GM23248 (cell line): ENCODE results near the gene KRT6B. TPM values are rescaled to one million over a fixed set of nuclear protein-coding genes. Genes with fewer than 3 reads are reported as not detected.
"Not testable (repeated sequence)": the region's sequence is repeated elsewhere in the genome, so short reads cannot be mapped to it uniquely, and the experiment has no call there.

Experiments
- DNase-seq: peaks from one replicate; pipeline ENCODE4 v3.0.0-alpha.2; 2015
- H2AFZ ChIP-seq: fragments of 200-600 bp; sonication (generic); 2 replicates; pipeline ENCODE4 v1.6.1; 2016; ENCODE audit warnings: antibody characterized with exemption
- H3F3A ChIP-seq: fragments of 200-600 bp; sonication (generic); 2 replicates; pipeline ENCODE4 v1.6.1; 2016; ENCODE audit warnings: mild to moderate bottlenecking, antibody characterized with exemption, mixed run types; ENCODE audit not compliant: insufficient read depth
- H3K27ac ChIP-seq: fragments of 200-600 bp; sonication (generic); 2 replicates; pipeline ENCODE4 v1.5.1; 2016; ENCODE audit warnings: mild to moderate bottlenecking
- H3K27me3 ChIP-seq: fragments of 200-600 bp; sonication (generic); replicated peaks from 2 replicates; pipeline ENCODE4 v1.6.1; 2016; ENCODE audit warnings: mild to moderate bottlenecking; ENCODE audit not compliant: insufficient read depth
- H3K36me3 ChIP-seq: fragments of 200-600 bp; sonication (generic); 2 replicates; pipeline ENCODE4 v1.6.1; 2016; ENCODE audit warnings: low read depth, mild to moderate bottlenecking
- H3K4me1 ChIP-seq: fragments of 200-600 bp; sonication (generic); 2 replicates; pipeline ENCODE4 v1.6.1; 2016; ENCODE audit warnings: mild to moderate bottlenecking; ENCODE audit not compliant: insufficient read depth
- H3K4me2 ChIP-seq: fragments of 200-600 bp; sonication (generic); one replicate; pipeline ENCODE4 v1.6.1; 2016; ENCODE audit warnings: mild to moderate bottlenecking; ENCODE audit not compliant: unreplicated experiment
- H3K4me3 ChIP-seq: fragments of 200-600 bp; sonication (generic); 2 replicates; pipeline ENCODE4 v1.5.1; 2016; ENCODE audit warnings: mild to moderate bottlenecking
- H3K79me2 ChIP-seq: fragments of 200-600 bp; sonication (generic); 2 replicates; pipeline ENCODE4 v1.6.1; 2016; ENCODE audit warnings: mild to moderate bottlenecking; ENCODE audit not compliant: insufficient read depth
- H3K9ac ChIP-seq: fragments of 200-600 bp; sonication (generic); 2 replicates; pipeline ENCODE4 v1.6.1; 2016; ENCODE audit warnings: mild to moderate bottlenecking
- H3K9me2 ChIP-seq: fragments of 200-600 bp; sonication (generic); 2 replicates; pipeline ENCODE4 v1.6.1; 2016; ENCODE audit warnings: mixed run types, mild to moderate bottlenecking, moderate library complexity; ENCODE audit not compliant: insufficient read depth
- H3K9me3 ChIP-seq: fragments of 200-600 bp; sonication (generic); one replicate; pipeline ENCODE4 v1.6.1; 2017; ENCODE audit warnings: low read depth
- H4K20me1 ChIP-seq: fragments of 200-600 bp; sonication (generic); 2 replicates; pipeline ENCODE4 v1.6.0; 2016; ENCODE audit not compliant: insufficient read depth
- EZH2 ChIP-seq: fragments of 200-600 bp; sonication (generic); IDR thresholded peaks from 2 replicates; pipeline ENCODE4 v1.6.1; 2018; ENCODE audit warnings: antibody characterized with exemption, mild to moderate bottlenecking; ENCODE audit not compliant: insufficient read depth, poor library complexity, severe bottlenecking
- EZH2phosphoT487 ChIP-seq: fragments of 200-600 bp; sonication (generic); IDR thresholded peaks from 2 replicates; pipeline ENCODE4 v1.6.1; 2018; ENCODE audit warnings: antibody characterized with exemption, moderate library complexity, mild to moderate bottlenecking, low read depth; ENCODE audit not compliant: insufficient read depth
- WGBS, 2 experiments: methylation state at CpG; one replicate each; pipeline ENCODE4 v1.1.6; 2015 to 2017; ENCODE audit warnings: low lambda C conversion rate in 2 of 2, low coverage in 1 of 2; ENCODE audit errors: missing lambda C conversion rate in 2 of 2; 5-methylcytosine and 5-hydroxymethylcytosine counted together
- in situ Hi-C: fragments of 300-500 bp; cut with MboI; formaldehyde crosslinking; loops from 2 replicates; pipeline ENCODE4 v1.15.0; 2020
- polyA plus RNA-seq: library from polyadenylated mRNA; unstranded; fragments of >200 nt; fragmentation: Nextera tagmentation; extraction: Ambion mirVana; gene quantifications from 2 replicates; pipeline ENCODE4 v1.2.1, GENCODE V29; 2016
- total RNA-seq: library from RNA; depleted of rRNA; stranded (reverse); fragments of >200 nt; shearing (Covaris generic); gene quantifications from 2 replicates; pipeline ENCODE4 v1.2.3, GENCODE V29; 2014

Gene KRT6B
- total and polyA plus RNA-seq, 2 experiments from 2014 or later: not detected

- TF ChIP-seq EZH2: no peak
- no peak for TF ChIP-seq EZH2phosphoT487
- H3K9me3 ChIP-seq: peaks cover 4% of the 10 kb centered on the region
- no peak overlapping the region for H3K4me3 ChIP-seq
- no peak overlapping the region for H2AFZ ChIP-seq
- H4K20me1 ChIP-seq: no peaks in the 10 kb centered on the region
- no peaks in the 10 kb centered on the region for H3K9me2 ChIP-seq
- peaks cover 4% of the 10 kb centered on the region for H3K4me1 ChIP-seq
- no peak overlapping the region for H3K27ac ChIP-seq
- H3K9ac ChIP-seq: no peak overlapping the region
- H3K27me3 ChIP-seq: peaks cover 41% of the 10 kb centered on the region
- H3K79me2 ChIP-seq: no peaks in the 10 kb centered on the region
- no peaks in the 10 kb centered on the region for H3K36me3 ChIP-seq
- no peak overlapping the region for H3K4me2 ChIP-seq
- no peak for DNase-seq
- in situ Hi-C loops: no loop called here
- H3F3A ChIP-seq: peaks cover 3% of the 10 kb centered on the region; the same call in 1 of the 2 replicates
Observed at GRCh38 chr12:52488736-52489135, 36.8 kb upstream of the KRT6B start.

- H3K36me3 ChIP-seq, H3K9me3 ChIP-seq, H3F3A ChIP-seq, H3K9ac ChIP-seq, DNase-seq, H3K27ac ChIP-seq, H3K4me2 ChIP-seq, H3K9me2 ChIP-seq, H3K4me1 ChIP-seq, in situ Hi-C loops, H3K4me3 ChIP-seq, H4K20me1 ChIP-seq, H3K79me2 ChIP-seq, H2AFZ ChIP-seq: not testable (repeated sequence)
- WGBS, 2 experiments: 66 to 77% methylated on average over 8 to 14 of the region's 15 CpGs
- peaks cover 46% of the 10 kb centered on the region for H3K27me3 ChIP-seq
Observed at GRCh38 chr12:52487744-52488443, 35.9 kb upstream of the KRT6B start.

GRCh38 chr12:52487211-52487610 lies 35.3 kb upstream of the KRT6B start:
- no peak overlapping the region for H3K9ac ChIP-seq
- H4K20me1 ChIP-seq: no peaks in the 10 kb centered on the region
- TF ChIP-seq EZH2phosphoT487 (no peak), EZH2 (no peak)
- no peaks in the 10 kb centered on the region for H3F3A ChIP-seq
- H3K36me3 ChIP-seq: no peaks in the 10 kb centered on the region
- H3K4me2 ChIP-seq: no peak overlapping the region
- H3K9me2 ChIP-seq: no peaks in the 10 kb centered on the region
- H3K27me3 ChIP-seq: peaks cover 49% of the 10 kb centered on the region
- 38% methylated on average over 1 of the region's 1 CpG for WGBS, 2 experiments
- H2AFZ ChIP-seq: no peak overlapping the region
- no peaks in the 10 kb centered on the region for H3K4me1 ChIP-seq
- peaks cover 4% of the 10 kb centered on the region for H3K9me3 ChIP-seq
- DNase-seq: no peak
- H3K4me3 ChIP-seq: no peak overlapping the region
- no peak overlapping the region for H3K27ac ChIP-seq
- in situ Hi-C loops: no loop called here
- no peaks in the 10 kb centered on the region for H3K79me2 ChIP-seq

GRCh38 chr12:52486166-52487105 lies 34.5 kb upstream of the KRT6B start:
- Histone ChIP-seq H3K4me1 (no peaks in the 10 kb centered on the region), H3K9me2 (no peaks in the 10 kb centered on the region), H3K4me2 (no peak overlapping the region), H4K20me1 (no peaks in the 10 kb centered on the region), H3K9me3 (peaks cover 4% of the 10 kb centered on the region), H3K9ac (no peak overlapping the region), H3F3A (no peaks in the 10 kb centered on the region), H2AFZ (no peak overlapping the region), H3K36me3 (no peaks in the 10 kb centered on the region), H3K4me3 (no peak overlapping the region), H3K27me3 (peaks cover 49% of the 10 kb centered on the region), H3K79me2 (no peaks in the 10 kb centered on the region), H3K27ac (no peak overlapping the region)
- TF ChIP-seq EZH2: no peak
- no peak for TF ChIP-seq EZH2phosphoT487
- no peak for DNase-seq
- WGBS, 2 experiments: 52 to 55% methylated on average over 5 of the region's 5 CpGs
- in situ Hi-C loops: no loop called here
